GM19240 (cell line): Measurements from ENCODE around the gene BRICD5.

Experiments
- DNase-seq: peaks from one replicate; pipeline ENCODE4 v3.0.0; 2011; ENCODE audit warnings: low spot score; ENCODE audit not compliant: insufficient read length

Gene BRICD5

DNA sequence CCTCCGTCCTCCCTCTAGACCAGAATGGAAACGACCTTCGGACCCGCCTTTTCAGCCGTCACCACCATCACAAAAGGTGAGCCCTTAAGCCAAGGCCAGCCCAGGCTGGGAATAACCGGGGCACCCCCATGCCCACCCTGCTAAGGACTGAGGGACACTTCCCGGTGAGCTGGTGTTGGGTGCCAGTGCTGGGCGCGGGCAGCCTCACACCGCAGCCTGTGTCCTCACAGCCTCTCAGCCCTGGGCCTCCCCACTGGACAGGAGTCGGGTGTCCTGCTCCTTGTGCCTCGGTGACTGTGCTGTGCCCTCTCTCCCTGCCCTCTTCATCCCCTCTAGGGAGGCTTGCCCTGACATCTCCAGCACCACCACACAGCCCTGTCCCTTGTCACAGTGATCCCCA lies 44.8 kb downstream of the BRICD5 start:
- no peak for DNase-seq

DNA sequence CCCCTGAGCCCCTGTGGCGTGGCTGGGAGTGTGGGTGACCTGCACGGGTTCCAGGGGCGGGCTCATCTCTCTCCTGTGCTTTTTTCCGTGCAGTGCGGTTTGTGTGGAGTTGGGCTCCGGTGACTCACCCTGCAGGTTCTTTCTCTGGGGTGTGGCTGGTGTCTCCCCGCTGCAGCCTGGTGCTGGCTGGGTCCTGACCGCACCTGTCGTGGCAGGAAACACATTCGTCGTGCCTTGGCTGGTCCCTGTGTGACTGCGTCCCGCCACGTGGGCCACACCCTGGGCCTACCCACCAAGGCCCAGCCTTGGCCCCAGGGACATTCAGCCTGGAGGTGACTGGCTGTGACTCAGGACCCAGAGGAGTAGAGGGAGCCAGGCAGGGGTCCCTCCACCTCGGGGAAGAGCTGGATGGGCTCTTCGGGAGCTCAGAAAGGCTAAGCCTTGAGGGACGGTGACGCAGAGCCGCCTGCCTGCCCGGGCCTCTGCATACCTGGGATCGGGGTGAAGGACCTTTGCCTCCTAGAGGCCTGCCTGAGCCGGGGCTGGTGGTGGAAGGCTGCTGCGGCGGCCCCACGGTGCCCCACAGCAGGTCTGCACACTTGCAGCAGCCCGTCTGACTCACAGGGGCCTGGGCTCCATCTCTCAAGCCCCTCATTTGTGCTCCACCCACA lies 47.3 kb downstream of the BRICD5 start:
- DNase-seq, result no peak

DNA sequence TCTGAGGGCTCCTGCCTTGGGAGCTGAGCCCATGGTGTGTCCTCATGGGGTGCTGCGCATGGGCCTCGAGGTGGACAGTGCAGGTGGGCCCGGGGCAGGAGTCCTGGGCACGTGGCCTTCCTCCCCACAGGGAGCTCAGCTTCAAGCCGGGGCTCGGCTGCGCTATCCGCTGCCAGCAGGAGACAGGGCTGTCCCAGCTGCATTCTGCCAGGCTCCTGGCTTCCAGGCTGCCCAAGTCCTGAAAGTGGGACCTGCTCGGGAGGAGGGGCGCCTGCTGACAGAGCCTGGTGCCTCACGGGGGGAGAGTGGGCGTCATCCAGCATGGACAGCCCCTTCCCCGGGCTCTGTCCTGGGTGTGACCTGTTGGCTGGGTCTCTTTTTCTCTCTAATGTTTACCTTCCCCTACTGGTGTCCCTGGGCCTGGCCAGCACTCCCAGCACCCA lies 48.0 kb downstream of the BRICD5 start:
- no peak for DNase-seq

DNA sequence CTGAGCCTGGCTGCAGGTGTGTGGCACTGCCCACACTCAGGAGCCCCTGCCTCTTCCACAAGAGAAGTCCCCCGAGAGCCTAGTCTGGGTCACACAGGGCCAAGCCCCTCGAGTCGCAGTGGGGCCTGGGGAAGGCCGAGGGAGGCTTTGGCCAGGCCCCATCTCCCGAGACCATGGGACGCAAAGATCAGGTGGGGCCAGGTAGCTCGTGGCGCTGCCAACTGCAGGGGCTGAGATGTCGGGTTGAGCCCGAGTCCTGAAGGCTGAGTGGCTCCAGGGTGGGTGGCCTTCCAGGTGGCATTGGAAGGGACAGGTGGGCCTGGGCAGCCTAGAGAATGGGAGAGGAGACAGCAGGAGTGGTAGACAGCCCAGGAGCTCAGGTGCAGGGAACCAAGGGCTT lies 48.8 kb downstream of the BRICD5 start:
- no peak for DNase-seq

DNA sequence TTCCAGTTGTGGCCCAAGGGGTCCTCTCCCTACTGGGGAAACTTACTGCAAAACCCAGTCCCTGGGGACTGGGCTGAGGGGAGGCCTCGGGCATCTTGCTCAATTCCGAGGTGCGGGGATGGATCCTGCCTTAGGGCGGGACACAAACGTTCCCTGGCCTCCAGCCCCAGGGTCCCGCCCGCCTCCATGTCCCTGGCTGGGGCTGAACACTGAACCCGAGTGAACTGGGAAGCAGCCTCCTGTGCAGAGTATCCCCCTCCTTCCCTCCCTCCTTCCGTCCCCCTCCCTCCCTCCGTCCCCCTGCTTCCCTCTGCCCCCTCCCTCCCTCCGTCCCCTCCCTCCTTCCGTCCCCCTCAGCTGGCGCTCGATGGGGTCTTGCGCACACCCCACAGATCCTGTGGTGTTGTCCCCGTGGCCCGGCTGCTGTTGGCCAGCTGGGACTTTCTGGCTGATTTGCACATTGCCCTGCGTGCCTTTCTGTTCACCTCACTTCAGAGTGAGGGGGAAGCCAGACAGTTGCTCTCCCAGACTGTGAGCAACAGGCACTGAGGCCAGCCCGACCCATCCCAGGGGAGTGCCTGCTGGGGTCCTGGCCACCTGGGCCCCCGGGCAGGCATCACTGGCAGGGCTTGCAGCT lies 49.6 kb downstream of the BRICD5 start:
- DNase-seq, result no peak
